Measurements from ENCODE around the gene RPL39L. TPM values are rescaled to one million over a fixed set of nuclear protein-coding genes. Genes with fewer than 3 reads are reported as not detected.
"Not testable (repeated sequence)": the region's sequence is repeated elsewhere in the genome, so short reads cannot be mapped to it uniquely, and the experiment has no call there.

Gene RPL39L
- total RNA-seq, 4 donors from 2014 or later: 2.0 to 11.6 (median 8.2) TPM

DNA sequence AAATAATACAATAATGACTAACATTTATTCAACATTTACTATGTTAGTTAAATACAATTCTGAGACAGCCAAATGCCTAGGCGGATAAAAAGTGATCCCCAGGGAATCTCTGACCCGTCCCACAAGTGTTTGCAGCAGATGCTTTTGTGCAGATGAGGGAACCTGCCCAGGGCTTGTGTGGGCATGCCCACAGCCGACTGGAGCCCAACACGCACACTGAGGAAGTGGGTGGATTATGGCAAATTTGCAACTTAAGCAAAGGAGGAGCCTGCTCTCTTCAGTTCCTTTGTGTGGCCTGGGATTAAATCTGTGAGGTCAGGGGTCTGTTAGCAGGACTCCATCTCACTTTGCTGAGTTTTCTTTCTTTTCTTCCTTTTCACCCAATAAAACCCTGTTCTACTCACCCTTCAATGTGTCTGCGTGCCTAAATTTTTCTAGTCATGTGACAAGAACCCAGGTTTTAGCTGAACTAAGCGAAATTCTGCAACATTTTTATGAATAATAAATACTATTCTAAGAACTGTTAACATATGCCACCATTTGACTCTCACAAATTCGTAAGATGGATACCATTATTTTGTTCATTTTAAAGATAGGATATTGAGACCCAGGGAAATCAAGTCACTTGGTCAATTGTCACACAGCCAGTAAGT is 44.0 kb upstream of the RPL39L start:
- ATAC-seq (ENCODE audit: low FRiP score): no peak
- TF ChIP-seq, protein P1, sequence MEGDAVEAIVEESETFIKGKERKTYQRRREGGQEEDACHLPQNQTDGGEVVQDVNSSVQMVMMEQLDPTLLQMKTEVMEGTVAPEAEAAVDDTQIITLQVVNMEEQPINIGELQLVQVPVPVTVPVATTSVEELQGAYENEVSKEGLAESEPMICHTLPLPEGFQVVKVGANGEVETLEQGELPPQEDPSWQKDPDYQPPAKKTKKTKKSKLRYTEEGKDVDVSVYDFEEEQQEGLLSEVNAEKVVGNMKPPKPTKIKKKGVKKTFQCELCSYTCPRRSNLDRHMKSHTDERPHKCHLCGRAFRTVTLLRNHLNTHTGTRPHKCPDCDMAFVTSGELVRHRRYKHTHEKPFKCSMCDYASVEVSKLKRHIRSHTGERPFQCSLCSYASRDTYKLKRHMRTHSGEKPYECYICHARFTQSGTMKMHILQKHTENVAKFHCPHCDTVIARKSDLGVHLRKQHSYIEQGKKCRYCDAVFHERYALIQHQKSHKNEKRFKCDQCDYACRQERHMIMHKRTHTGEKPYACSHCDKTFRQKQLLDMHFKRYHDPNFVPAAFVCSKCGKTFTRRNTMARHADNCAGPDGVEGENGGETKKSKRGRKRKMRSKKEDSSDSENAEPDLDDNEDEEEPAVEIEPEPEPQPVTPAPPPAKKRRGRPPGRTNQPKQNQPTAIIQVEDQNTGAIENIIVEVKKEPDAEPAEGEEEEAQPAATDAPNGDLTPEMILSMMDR (IDR thresholded peaks at IDR 0.05): no peak
- no peak for DNase-seq (ENCODE audit: low spot score)

DNA sequence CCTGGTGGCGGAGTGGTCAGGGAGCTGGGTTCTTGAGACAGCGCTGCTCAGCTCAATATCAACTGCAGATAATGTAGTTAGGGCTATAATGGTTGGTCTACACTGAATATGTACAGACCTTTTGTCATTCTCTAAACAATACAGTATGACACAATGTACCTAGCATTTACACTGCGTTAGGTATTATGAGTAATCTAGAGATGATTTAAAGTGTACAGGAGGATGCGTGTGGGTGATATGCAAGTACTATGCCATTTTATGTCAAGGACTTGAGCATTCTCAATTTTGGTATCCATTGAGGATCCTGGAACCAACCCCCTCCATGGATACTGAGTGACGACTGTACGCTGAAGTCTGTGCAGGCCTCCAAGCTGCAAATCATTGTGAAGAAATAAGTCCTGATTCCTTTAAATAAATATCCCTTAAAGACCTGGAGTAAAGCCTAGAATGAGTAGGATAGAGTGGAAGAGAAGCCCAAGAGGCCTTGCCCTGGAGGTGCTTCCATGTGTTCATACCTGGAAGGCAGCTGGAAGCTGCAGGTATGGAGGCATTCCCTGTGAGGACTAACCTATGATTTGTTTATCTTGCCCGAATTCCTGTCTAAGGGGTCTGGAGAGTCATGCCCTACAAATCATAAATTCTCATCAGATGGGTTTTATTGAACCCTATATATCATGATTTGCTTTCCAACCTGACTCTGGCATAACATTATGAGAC is 42.3 kb upstream of the RPL39L start:
- DNase-seq (ENCODE audit: low spot score): no peak
- no peak for ATAC-seq (ENCODE audit: low FRiP score)
- TF ChIP-seq, protein P1 (IDR thresholded peaks at IDR 0.05): no peak

DNA sequence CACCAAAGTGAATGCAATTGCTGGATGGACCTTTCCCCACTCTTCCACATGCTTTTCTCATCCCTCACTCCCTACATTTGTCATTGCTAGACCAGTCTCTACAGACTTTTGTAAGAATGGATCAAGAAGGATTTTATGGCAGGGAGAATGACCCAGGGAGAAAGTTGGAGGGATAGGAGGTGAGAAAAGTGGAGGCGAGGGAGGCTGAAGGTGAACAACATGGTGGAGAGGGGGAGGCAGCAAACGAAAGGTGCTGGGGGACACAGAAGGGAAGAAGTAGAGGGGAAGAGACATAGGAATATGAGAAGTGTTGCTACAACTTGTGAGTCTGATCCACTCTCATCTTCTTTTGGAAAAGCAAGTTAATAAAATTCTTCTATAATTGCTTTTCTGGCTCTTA is 33.6 kb upstream of the RPL39L start:
- no peak for ATAC-seq (ENCODE audit: low FRiP score)
- TF ChIP-seq, protein P1 (IDR thresholded peaks at IDR 0.05): no peak

GRCh38 chr3:187170911-187171310 is 31.6 kb upstream of the RPL39L start:
- not testable (repeated sequence) for DNase-seq (ENCODE audit: low spot score); ATAC-seq (ENCODE audit: low FRiP score)

More for the DNA sequence above, 33.6 kb upstream of the RPL39L start:
- no peak for DNase-seq (ENCODE audit: low spot score)

DNA sequence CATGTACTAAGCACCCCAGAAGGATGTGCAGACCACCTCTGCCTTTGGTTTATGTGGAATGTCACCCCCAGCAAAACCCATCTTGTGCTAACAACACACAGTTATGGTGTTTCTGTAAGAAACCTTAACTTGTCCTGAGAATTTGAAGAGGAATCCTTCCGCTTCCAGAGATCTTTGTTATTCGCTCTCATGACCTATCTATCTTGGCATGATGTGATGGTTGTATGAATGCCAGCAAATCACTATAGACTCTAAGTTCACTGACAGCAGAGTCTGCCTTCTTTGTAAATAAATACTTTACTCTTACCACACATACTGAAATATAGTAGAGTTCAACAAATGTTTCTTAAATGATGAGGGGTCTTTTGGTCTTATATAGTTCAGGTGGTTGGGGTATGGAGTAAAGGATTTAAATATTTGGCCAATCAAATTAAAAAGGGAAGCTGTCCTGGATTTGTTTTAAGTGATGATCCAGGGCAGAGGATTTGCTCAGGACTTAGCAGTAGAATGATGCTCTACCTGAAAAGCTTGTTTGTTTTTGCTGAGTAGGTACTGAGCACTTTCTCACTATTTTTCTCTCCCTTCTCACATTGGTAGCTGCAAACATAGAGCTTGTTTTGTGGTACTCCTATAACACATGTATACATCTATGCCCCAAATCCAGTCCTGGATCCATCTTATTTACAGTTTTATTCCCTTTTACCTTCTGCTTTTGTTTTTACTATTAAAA is 30.1 kb upstream of the RPL39L start:
- no peak for ATAC-seq (ENCODE audit: low FRiP score)
- DNase-seq (ENCODE audit: low spot score): no peak
- TF ChIP-seq, protein P1 (IDR thresholded peaks at IDR 0.05): no peak

- ATAC-seq (ENCODE audit: low FRiP score): no peak
- TF ChIP-seq, protein P1 (IDR thresholded peaks at IDR 0.05): no peak
- DNase-seq (ENCODE audit: low spot score): no peak
These were observed 28.5 kb upstream of the RPL39L start for GRCh38 chr3:187167777-187168176.

DNA sequence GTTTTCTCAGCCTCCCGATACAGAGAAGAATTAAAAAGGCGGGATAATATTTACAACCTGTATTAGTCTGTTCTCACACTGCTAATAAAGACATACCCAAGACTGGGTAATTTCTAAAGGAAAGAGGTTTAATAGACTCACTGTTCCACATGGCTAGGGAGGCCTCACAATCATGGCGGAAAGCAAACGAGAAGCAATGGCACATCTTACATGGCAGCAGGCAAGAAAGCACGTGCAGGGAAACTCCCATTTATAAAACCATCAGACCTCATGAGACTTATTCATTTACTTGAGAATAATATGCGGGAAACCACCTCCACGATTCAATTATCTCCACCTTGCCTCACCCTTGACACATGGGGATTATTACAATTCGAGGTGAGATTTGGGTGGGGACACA is 27.5 kb upstream of the RPL39L start:
- no peak for ATAC-seq (ENCODE audit: low FRiP score)
- TF ChIP-seq, protein P1 (IDR thresholded peaks at IDR 0.05): no peak
- no peak for DNase-seq (ENCODE audit: low spot score)
